ENCODE measurements around the gene KCNS3. TPM values are rescaled to one million over a fixed set of nuclear protein-coding genes. Genes with fewer than 3 reads are reported as not detected.

Gene KCNS3
- total and polyA plus RNA-seq, 2 of the 13 experiments (the other 11 are each of a cell fraction or from before 2014, with no cell fraction given): not detected

- peak; percentile 77 for TF ChIP-seq ZFP91 (CRISPR knock-in tag; IDR thresholded peaks at IDR 0.05; ENCODE audit: borderline replicate concordance)
- TF ChIP-seq ZNF362 (CRISPR knock-in tag; IDR thresholded peaks at IDR 0.05; ENCODE audit: borderline replicate concordance): no peak
- no peak for TF ChIP-seq MZF1 (CRISPR knock-in tag; IDR thresholded peaks at IDR 0.05; ENCODE audit: borderline replicate concordance)
- no peak for TF ChIP-seq ZFAT (CRISPR knock-in tag; conservative IDR thresholded peaks at IDR 0.05)
- no peak for TF ChIP-seq NFYC (CRISPR knock-in tag; IDR thresholded peaks at IDR 0.05)
- TF ChIP-seq MXD1 (CRISPR knock-in tag; IDR thresholded peaks at IDR 0.05): 0 out of 2 replicates have a peak, but pooled peaks have one; percentile 36
- no peak for TF ChIP-seq PRDM4 (CRISPR knock-in tag; IDR thresholded peaks at IDR 0.05; ENCODE audit: borderline replicate concordance)
- no peak for TF ChIP-seq KLF12 (CRISPR knock-in tag; IDR thresholded peaks at IDR 0.05; ENCODE audit: borderline replicate concordance)
- TF ChIP-seq RFXANK (CRISPR knock-in tag; IDR thresholded peaks at IDR 0.05): no peak
- no peak for TF ChIP-seq NFIC (IDR thresholded peaks at IDR 0.05; ENCODE audit: low read length)
- TF ChIP-seq E2F2 (CRISPR knock-in tag; IDR thresholded peaks at IDR 0.05; ENCODE audit: borderline replicate concordance): no peak
- TF ChIP-seq ZSCAN20 (CRISPR knock-in tag; IDR thresholded peaks at IDR 0.05; ENCODE audit: borderline replicate concordance): no peak; the same call in 1 of the 2 replicates
- TF ChIP-seq BRF2 (CRISPR knock-in tag; IDR thresholded peaks at IDR 0.05): no peak
- TF ChIP-seq IRF9 (CRISPR knock-in tag; IDR thresholded peaks at IDR 0.05; ENCODE audit: borderline replicate concordance): no peak
- no peak for TF ChIP-seq ZZZ3 (CRISPR knock-in tag; IDR thresholded peaks at IDR 0.05; ENCODE audit: borderline replicate concordance)
Measured at GRCh38 chr2:17830053-17831034, 48.1 kb upstream of the KCNS3 start (continued).
